NCI-H146 treated with DMSO at 0.1 percent for 48 hours (cell line): ENCODE measurements around the gene UBE2I.

Experiments used
- DNase-seq: peaks from one replicate; lab custom pipeline; 2025; ENCODE audit not compliant: unreplicated experiment; lab: John Stamatoyannopoulos, UW

UBE2I gene

DNA sequence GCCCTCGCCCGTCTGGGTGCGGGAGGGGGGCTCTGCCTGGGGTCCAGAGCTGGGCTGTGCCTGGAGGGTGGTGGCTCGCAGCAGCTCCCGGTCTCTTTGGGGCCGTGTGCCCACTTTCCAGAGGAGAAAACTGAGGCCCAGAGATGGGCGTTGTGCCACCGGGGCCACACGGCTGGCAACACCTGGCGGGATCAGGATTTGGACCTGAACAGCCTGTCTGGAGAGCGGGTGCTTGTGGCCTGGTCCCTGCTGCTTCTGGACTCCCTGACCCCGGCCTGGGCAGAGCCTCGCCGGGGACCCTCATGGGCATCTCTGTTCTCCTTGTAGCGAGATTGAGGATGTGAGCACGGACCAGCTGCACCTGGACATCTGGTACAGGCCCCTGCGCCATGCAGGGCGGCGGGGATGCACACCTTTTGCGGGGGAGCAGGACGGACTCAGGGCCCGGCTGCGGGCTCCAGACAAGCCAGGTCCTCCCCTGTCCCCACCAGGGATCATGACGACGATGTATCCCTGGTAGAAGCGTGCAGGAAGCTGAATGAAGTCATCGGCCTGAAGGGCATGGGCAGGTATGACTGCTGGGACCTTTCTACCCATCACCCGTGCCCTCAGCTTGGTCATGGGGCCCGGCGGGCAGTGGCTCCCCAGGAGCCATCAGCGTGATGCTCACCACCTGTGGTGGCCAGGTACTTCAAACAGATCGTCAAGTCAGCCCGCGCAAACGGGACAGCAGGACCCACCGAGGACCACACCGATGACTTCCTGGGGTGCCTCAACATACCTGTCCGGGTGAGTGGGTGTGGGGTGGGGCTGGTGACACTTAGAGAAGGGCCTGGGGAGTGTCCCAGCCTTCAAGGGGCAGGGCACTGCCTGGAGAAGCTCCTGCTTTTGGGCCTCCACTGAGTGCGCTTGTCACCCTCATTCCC, 32.3 kb downstream of the UBE2I start:
- DNase-seq, result no peak

DNA sequence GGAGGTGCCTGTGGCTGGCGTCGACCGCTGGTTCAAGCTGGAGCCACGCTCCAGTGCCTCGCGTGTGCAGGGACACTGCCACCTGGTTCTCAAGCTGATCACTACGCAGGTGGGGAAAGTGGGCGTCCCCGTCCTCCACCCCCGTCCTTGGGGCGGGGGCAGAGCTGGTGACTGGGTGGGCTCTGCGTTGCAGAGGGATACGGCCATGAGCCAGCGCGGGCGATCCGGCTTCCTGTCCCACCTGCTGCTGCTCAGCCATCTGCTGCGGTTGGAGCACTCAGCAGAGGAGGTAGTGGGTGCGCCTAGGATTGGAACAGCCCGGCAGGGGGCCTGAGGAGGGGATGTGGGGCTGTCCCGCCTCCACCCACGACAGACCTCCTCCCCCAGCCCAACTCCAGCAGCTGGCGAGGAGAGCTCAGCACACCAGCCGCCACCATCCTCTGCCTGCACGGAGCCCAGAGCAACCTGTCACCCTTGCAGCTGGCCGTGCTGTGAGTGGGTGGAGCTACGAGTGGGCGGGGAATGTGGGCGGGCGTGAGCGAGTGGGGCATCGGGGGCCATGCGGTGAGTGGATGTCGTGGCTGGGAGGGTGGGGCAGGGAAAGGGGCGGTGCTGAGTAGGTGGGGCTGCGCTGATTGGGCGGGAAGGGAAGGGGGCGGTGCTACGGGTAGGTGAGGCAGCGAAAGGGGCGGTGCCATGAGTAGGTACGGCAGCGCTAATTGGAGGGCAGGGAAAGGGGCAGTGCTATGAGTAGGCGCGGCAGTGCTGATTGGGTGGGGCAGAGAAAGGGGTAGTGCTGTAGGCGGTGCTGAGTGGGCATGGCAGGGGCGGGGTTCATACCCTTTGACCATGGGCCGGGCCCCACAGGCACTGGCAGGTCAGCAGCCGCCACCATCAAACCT, 33.3 kb downstream of the UBE2I start:
- peak; percentile 99 for DNase-seq

DNA sequence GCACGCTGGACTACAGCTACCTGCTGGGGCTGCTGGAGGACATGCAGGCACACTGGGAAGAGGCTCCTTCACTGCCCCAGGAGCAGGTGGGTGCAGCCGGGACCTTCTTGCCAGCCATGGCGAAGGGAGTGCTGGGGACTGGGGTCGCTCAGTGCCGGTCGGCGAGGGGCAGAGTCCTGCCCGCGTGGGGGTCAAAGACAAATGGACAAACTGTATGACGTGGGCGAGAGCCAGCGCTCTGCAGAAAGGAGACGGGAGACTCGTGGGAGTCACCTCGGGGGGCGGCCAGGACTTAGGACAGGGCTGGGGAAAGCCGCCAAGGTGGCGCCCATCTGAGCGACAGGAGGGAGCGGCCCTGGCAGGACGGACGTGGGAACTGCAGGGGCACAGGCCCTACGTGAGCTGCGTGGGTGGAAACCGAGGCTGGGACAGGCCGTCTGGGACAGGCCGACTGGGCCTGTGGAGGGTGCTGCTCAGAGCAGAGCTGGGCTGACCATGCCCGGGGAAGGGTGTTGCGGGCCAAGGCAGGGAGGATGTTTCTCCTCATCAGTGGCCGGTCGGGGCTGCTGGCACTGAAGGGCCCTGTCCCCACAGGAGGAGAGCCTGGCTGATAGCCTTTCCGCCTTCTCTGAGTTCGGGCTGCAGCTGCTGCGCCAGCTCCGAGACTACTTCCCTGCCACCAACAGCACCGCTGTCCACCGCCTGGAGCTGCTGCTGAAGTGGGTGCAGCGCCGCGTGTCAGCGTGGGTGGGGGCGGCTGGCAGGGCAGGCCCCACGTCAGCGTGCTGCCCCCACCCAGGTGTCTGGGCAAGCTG, 34.2 kb downstream of the UBE2I start:
- no peak for DNase-seq

DNA sequence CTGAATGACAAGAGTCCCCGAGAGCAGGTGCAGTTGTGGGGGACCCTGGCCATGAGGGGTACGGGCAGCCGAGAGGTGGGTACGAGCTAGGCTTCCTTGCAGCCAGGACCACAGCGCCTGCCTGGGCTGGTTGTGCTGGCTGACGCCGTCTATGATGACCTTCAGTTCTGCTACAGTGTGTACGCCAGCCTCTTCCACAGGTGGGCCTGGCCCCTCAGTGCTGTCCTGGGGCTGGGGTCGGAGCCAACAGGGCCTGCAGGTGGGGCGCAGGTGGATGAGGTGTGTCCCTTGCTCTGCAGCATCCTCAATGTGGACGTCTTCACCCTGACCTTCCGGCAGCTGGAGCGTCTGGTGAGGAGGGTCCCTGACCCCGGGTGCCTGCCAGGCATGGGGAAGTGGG, 35.1 kb downstream of the UBE2I start:
- DNase-seq, result no peak

DNA sequence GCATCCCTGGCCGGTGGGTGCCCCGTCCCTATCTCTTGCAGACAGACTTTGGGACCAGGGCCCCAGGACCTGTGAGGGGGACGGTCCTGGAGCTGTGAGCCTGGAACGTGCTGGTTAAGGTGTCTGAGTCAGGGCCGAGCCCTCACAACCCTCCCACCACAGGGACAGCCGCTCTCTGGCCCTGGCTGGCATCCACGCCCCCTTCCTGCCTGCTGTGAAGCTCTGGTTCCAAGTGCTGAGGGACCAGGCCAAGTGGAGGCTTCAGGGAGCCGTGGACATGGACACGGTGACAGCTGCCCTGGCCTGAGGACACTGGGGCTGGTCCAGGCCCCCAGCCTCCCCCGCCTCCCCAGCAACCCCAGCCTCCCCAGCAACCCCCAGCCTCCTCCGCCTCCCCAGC, 35.7 kb downstream of the UBE2I start:
- DNase-seq, result no peak

DNA sequence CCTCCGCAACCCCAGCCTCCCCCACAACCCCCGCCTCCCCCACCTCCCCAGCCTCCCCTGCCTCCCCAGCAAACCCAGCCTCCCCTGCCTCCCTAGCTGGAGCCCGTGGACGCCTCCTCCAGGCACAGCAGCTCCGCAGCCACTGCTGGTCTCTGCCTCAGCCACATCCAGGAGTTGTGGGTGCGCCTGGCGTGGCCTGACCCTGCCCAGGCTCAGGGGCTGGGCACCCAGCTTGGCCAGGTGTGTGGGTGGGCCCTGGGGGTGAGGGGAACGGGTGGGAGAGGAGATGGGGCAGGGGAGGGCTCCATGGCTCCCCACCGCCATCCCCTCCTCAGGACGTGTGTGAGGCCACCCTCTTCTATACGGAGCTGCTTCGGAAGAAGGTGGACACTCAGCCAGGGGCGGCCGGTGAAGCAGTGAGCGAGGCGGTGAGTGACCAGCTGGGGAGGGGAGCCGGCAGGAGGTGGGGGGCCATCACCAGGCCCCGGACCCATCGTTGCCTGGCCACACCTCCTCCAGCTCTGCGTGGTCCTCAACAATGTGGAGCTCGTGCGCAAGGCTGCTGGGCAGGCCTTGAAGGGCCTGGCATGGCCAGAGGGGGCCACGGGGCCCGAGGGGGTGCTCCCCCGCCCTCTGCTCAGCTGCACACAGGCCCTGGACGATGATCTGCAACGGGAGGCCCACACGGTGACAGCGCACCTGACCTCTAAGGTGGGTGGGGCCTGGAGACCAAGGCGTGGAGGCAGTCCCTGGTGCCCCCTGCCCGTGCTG, 36.4 kb downstream of the UBE2I start:
- DNase-seq, result no peak

DNA sequence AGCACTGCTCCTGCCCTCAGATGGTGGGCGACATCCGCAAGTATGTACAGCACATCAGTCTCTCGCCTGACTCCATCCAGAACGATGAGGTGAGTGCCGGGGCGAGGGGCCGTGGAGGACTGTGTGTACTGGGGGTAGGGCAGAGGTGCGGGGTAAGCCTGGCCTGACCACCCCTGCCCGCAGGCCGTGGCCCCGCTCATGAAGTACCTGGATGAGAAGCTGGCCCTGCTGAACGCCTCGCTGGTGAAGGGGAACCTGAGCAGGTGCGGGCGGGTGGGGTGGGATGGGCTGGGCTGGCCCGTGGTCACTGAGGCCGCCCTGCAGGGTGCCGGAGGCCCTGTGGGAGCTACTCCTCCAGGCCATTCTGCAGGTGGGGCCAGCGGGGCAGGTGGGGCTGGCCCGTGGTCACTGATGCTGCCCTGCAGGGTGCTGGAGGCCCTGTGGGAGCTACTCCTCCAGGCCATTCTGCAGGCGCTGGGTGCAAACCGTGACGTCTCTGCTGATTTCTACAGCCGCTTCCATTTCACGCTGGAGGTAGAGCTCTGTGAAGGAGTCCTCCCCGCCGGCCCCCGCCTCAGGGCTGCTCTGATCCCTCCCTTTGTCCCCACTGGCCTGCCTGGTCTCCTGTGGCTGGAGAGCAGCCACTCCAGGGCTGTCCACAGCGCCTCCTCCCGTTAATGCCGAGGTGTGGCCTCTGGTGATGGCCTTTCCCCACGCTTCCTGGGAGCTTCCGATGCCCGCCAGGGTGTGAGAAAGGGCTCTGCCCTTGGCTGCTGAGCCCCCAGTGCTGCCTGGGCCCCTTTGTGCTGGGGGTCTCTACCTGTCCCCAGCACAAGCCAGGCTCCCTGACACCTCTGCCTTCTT, 37.2 kb downstream of the UBE2I start:
- no peak for DNase-seq

DNA sequence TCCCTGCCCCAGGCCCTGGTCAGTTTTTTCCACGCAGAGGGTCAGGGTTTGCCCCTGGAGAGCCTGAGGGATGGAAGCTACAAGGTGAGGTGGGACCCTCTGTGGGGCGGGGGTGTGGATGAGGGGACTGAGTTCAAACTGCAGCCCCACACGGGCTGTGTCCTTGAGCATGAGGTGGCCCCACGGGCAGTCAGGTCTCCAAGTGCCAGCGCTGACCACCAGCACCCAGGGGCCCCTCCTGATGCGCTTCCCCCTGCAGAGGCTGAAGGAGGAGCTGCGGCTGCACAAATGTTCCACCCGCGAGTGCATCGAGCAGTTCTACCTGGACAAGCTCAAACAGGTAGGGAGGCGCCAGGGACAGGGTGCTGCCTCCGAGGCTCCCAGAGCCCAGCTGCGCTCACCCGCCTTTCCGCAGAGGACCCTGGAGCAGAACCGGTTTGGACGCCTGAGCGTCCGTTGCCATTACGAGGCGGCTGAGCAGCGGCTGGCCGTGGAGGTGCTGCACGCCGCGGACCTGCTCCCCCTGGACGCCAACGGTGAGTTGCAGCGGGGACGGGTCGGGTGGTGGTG, 37.9 kb downstream of the UBE2I start:
- no peak for DNase-seq

DNA sequence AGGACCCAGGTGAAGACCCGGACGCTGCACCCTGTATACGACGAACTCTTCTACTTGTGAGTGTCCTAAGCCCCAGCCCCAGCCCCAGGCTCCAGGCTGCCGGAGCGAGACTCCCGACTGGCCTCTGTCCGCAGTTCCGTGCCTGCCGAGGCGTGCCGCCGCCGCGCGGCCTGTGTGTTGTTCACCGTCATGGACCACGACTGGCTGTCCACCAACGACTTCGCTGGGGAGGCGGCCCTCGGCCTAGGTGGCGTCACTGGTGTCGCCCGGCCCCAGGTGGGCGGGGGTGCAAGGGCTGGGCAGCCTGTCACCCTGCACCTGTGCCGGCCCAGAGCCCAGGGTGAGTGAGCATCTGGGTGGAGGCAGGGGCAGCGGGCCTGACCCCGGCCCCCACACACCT, 38.5 kb downstream of the UBE2I start:
- DNase-seq, result no peak

DNA sequence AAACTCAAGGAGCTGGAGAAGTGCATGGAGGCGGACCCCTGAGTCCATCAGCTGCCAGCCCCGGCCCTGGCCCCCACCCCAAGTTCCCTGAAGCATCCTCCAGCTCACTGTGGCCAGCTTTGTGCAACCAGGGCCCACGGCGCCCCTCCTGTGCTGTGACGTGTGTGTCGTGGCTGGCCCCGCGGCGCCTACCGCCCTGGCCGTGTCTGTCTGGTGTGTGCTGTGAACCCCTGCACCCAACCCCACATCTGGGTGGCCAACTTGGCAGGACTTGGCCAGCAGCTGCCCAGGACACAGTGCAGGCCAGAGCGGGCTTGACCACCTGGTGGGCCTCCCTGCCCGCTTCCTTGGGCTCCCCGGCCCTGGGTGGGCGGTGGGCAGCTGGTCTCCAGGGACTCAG, 39.0 kb downstream of the UBE2I start:
- no peak for DNase-seq

DNA sequence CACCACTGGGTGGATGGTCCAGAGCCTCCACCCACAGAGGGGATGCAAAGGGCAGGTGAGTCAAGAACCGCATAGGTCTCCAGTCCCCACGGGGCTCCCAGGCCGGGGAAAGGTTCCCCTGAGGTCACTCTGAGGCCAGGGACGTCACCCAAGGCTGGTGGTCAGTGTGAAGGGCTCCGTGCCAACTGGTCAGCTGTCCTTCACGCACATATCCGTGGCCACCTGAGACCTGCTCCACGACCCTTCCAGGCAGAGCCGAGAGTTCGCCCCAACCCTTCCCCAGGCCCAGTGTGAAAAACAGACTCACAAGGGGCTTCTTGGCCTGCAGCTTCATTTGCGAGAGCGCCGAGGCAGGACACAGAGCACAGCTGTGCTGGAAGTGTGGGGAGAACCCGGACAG, 39.5 kb downstream of the UBE2I start:
- DNase-seq, result no peak

DNA sequence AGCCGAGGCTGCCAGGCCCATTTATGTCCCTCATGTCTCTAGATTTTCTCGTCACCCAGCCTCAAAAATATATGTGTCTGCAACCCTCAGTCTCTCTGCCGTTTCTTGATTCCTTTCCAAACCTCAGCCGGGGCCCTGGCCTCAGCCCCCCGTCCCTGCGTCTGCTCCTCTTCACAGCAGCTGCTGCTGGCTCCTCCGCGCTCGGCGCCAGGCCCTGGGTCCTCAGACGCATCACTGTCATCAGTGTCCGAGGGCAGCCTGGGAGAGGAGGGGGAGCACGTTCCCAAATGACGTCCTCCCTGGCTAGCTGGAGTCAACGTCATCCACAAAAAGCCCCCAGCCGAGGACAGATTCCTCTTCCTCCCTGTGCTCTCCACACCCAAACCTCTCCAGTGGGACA, 39.9 kb downstream of the UBE2I start:
- no peak for DNase-seq

DNA sequence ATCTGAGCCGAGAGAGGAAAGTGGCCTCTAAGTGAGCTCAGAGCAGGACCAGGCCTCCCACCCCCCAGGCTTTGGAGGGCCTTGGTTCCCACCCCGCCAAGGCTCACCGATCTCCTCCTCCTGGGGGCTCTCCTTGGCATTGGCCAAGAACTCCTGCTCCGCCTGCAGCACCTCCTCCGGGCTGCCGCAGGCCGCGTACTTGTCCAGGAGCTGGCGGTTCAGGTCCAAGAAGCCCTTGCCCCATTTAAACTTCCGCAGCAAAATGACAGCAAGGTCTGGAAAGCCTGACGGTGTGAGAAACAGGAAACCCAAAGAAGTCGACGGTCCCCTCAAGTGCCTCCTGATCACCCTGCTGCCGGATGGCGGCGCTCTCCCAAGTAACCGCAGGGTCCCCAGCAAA, 40.5 kb downstream of the UBE2I start:
- DNase-seq, result no peak

DNA sequence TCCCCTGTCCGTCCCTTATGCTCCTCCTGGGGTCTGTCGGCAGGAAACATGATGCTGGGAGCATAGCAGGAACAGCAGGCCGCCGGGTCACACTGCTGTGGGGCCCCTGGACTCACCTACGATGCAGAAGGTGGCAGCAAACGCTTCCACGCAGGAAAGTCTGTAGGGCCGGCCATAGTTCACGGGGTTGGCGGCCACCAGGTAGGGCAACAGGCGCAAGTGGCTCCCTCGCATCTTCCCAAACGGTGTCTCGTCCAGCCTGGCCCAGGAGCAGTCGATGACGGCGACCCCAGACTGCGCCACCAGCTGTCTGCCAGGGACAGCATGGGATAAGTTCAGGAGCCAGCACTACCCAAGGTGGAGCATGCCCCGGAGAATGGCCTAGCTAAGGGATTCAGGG, 41.3 kb downstream of the UBE2I start:
- DNase-seq, result no peak

DNA sequence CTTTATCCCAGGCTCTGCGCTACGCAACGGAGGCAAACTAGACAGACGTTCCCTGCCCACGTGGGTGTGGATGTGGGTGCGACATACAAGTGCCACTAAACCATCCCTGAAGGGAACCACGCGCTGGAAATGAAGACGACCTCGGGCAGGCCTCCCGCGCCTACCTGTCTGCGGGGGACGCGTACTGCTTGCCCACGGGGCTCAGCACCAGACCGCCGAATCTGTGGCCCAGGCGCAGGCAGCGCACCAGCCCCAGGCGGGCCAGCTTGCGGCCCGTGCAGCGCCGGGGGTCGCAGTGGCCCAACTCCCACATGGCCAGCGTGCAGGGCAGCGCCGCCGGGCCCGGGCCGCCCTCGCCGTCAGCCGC, 41.8 kb downstream of the UBE2I start:
- no peak for DNase-seq

DNA sequence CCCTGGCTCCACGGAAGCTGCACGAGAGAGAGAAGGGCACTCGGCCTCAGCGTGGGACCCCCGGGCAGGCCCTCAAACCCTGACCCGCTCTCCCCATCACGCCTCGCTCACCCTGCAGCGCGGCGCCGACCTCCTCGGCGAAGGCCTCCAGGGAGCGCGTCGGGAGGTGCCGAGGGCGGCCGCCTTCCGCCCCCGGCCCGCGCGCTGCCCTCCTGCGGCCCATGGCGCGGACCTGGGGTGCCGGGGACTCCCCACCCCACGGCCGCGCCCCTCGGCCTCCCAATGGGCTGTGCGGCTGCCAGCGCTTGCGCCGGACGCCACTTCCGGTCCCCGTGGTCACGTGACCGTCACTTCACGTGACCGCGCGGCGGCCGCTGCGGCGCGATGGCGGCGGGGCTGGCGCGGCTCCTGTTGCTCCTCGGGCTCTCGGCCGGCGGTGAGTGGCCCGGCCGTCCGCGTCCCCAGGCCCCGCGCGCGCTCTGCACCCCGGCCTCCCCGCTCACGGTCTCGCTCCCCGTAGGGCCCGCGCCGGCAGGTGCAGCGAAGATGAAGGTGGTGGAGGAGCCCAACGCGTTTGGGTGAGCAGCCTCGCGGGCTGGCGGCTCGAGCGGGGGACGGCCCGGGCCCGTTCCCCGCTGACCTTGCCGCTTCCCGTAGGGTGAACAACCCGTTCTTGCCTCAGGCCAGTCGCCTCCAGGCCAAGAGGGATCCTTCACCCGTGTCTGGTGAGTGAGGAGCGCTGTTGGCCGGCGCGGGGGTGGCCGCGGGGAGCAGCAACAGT, 42.3 kb downstream of the UBE2I start, which contains the start of the genes GNPTG and TSR3:
Gene GNPTG (plus strand): TSS at position 350 of the 781 bp plus-strand sequence. CDS start 35 bp downstream, at position 385.
Gene TSR3 (minus strand): TSS at position 297 of the 781 bp plus-strand sequence. CDS start 74 bp downstream, at position 223.
- peak; percentile 56 for DNase-seq

DNA sequence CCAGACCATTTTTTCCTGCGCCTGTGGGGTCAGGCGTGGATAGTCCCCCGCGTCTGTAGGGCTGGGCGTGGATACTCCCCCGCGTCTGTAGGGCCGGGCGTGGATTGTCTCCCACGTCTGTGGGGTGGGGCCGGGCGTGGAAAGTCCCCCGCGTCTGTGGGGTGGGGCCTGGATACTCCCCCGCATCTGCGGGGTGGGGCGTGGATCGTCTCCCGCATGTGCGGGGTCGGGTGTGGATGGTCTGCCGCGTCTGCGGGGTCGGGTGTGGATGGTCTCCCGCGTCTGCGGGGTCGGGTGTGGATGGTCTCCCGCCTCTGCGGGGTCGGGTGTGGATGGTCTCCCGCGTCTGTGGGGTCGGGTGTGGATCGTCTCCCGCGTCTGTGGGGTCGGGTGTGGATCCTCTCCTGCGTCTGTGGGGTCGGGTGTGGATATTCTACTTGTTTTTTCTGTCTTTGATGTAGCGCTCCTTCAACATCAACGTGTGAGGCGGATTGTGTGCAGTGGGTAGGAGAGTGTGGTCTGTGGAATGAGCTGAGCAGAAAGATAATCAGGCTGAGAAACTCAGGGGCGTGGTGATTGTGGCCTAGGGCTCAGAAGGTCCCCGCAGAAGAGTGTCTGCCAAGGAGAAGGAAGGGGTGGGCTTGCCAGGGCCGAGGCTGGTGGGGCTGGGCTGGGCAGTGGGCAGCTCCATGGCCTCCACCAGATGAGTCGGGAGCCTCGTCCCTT, 45.5 kb downstream of the UBE2I start:
- no peak for DNase-seq

DNA sequence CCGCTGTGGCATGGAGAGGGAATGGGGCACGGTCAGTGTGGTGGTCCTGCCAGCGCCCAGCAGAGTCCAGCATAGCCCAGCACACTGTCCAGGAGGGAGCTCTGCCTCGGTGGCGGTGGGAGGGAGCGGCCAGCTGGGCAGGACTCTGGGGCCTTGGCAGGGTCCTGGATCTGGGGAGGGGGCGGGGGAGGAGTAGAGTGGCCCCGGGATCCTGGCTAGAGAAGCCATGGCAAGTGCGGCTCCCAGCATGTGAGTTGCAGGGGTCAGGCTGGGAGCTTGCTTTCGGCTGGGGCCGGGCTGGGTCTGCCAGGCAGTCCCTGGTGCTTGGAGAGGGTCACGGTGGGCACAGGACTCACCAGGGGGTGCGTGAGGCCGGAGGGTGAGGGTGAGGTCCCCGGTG, 46.2 kb downstream of the UBE2I start:
- DNase-seq, result no peak
